Hematopoietic multipotent progenitor cell treated with erythropoietin and hydrocortisone succinate and interleukin-3 and kit ligand, for 4 days (in vitro differentiated cells): ENCODE results near the gene NOS2.
A peak's percentile ranks its signal among the peaks of the same experiment; 100 is the strongest.

Experiments
- DNase-seq: peaks from one replicate; pipeline ENCODE4 v3.0.0-alpha.2; 2015

Gene NOS2

DNA sequence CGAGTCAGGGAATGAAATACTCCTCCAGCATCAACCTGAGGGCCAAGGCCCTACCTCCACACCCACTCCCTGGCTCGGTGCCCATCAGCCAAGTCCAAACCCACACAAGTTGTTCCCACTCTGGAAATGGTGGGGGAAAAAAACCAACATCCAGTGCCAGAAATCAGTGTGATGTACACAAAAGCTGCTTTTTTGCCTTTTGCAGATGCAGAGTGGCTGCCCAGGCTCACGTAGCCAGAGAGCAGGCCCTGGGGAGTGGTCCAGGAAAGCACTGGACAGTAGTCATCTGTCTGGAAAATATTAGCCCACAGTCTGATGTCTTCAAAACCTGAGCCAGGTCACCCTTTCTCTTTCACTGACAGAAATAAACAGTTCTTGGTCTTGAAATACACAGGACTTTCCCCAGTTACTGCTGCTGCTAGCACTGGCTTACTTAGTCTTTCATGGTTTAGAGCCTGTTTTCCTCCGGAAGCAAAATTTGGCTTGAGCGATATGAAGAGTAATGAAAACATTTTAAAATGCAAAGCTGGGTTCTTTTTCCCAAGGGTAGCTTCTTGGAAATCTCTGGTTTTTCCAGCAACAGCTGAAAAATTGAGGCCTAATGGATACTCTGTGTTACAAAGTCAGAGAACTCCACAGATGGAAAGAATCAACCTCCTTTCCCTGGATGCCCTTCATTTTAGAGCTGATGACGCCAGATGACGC is 18.2 kb upstream of the NOS2 start:
- DNase-seq: no peak

DNA sequence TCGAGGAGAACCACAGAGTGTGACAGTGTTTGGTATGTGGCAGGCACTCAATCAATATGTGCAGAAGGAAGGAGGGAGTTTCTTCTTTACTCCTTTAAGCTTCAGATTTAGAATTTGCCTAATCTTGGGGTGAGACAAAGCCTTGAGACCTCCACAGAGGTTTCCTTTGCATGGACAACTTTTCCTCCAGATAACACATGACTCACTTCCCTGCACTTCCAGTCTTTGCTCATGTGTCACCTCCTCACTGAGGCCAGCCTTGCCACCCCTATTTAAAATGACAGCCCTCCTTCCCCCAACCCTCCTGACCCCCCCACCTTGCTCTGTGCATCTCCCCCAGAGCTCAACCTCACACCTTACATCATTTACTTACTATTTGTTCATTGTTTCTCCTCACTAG is 17.4 kb upstream of the NOS2 start:
- DNase-seq: peak; percentile 21

DNA sequence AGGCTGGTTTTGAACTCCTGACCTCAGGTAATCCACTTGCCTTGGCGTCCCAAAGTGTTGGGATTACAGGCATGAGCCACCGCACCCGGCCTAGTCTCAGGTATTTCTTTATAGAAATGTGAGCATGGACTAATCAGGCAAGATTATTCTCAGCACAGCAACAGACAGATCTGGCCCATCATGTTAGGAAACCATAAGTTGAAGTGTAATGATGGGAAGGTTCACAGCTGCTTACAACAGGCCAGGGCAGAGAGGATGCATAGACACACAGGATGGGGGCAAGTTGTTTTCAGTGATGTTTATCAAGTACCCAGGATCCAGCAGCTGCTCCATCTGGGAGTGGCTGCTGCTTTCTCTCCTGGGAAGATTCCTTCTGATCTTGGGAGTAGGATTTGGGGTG is 16.6 kb upstream of the NOS2 start:
- DNase-seq: no peak

DNA sequence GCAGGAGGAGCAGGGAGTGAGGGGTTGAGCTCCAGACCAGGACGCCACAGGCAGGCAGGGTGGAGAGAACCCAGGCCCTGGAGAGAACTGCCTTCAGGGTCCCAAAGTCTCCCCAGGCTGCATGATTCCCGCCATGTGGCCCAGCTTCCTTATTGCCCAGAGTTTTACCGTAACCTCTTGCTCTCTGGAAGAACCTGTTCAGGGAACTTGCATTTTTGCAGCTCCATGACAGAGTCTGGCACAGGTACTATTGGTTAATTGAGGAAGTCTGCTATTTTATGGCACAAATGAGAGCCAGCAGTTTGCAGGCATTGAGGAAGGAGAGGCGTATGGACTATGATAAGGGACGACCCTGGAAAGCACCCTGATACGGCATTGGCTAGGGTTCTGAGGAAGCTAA is 11.6 kb upstream of the NOS2 start:
- no peak for DNase-seq

DNA sequence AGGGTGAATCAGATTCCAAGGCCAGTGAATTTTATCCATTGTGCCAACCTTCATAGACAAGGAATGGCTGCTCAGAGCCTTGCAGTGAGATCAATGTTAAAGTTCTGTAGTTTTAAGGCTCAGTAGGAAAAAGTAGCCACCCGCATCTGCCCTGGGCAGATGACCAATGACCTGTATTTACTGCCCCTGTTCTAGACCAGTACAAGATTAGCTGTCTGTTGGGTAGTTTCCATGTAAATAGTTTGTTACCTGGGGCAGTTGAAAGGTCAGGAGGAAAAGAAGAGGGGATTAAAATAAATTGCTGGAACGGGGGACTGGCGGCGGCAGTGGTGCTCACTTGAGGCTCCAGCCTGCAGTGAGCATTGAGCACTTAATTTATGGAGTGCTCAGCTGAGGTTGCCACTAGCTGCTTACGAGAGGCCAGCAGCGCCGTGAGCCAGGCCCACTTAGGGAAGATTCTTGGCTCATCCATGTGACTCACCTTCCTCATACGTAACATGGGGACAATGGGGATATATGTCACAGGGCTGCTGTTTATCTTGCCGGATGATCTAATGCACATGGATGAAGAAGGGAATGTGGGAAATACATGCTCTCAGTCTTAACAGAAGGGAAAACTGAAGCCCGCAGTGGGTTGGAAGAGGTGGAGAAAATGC is 10.7 kb upstream of the NOS2 start:
- DNase-seq: no peak

DNA sequence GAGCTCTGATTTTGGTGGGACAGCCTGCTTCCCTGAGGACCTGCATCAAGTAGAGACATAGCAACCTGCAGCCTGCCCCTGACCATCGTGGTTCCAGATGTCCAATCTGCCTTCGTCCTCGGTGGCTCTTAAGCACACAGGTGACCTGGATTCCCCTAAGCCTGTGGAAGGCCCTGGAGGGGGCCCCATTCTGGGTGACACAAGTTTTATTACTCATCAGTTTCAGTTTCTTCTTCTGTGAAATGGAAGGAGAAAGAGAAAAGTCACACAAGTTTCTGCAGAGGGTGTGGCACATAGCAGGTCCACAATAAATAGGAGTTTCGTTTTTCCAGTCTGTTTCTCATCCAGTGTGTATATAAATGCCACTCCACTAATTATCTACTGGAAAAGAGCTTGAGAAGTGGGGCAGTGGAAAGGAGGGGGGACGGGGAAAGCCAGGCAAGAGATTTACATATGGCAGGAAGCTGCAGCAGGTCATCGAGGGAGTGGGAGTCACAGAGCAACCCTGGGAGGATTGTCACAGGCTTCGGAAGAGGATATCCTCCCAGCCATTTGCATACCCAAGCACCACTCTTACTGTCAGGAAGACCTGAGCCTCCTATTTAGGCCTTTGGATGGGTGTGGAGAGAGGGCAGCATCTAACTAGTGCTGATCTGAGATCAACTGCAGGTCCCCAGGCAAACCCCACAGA is 10.0 kb upstream of the NOS2 start:
- no peak for DNase-seq

DNA sequence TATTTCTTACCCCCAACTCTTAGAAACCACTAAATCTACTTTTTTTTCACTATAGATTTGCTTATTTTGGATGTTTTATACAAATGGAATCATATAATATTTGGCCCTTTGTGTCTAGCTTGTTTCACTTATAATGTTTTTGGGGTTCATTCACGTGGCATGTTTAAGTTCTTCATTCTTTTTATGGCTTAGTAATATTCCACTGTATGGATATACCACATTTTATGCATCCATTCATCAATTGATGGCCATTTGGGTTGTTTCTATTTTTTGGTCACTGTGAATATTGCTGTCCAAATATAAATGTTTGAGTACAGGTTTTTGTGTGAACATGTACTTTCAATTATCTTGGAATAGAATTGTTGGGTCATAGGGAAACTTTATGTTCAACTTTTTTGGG is 9.2 kb upstream of the NOS2 start:
- DNase-seq: no peak

DNA sequence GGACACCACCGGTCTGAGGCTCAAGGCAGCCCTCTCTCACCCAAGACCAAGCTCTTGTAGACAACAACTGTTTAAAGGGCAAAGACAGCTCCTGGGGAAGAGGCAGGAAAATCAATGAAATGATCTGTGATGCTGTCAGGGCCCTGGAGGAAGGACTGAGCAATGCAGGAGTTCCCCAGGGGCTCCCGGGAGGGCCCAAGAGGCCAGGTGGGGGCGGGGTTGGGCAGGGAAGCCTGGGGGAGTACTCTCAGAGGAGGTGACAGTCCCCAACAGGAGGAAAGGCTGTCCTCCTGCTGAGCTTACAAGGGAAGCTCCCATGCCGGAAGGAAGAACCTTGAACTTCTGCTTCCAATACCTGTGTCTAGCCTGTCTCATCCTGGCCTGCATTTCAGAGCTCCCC is 8.3 kb upstream of the NOS2 start:
- DNase-seq: no peak

DNA sequence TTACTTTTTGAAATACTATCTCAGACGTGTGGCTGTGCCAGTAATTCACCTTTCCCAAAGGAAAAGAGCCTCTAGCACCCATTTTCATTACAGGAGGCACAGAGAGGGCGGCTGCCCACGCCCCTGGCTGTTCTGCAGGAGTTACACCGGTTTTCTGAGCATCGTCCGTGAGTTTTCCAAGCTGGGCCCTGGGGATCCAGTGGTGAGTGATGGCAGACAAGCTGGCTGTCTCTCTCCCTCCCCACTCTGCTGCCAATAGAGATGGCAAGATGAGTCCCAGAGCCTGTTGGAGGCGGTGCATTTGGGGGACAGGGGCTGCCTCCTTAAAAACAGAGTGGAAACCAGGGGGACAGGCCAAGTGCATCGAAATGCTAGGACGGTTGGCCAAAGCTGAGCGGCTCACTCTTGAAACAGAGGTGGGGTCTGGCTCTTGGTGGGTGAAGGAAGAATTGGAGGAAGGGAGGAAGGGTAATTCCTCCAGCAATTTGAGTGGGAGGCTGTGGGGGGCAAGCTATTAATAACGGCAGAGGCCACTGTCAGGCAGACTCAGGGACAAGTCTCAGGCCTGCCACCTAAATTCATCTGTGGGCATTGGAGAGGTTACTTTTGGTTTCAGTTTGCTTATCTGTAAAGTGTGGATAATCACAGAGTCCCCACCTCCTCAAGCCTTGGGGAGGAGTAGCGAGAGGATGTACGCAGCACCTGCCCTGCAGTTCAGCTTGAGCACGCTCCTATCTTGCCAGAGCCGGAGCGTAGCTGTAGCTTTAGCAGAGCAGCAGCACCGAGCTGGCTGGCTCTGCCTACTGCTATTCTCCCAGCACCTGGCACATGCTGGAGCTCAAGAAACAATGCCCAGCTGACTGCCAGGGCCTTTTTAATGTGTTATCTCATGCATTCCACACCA is 7.5 kb upstream of the NOS2 start:
- peak; percentile 73 for DNase-seq

DNA sequence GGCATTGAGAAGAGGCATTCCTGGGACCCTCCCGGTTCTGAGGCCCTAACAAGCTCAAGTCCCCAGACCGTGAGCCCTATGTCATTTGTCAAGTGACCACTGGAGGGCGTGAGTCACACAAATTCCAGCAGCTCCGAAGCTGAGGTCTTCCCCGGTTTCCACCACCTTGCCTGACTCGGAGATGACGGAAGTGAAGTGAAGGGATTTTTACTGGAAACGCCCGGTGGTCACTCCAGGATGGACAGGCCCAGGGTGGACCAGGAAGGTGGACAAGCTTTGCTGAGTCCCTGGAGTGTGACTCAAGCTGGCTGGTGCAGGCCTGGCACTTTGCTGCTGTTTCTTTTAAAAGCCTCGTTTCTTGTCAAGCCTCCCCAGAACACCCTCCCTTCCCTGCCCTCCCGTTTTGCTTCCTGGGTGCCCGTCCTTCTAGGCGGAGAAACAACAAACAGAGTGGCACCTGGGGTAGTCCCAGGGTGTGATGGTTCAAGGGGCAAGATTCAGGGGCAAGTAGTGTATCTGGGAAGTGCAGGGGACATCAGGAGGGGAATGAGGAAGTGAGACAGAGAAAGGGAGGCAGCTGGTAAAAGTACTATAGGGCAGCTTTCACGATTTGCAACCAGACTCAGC is 5.3 kb upstream of the NOS2 start:
- DNase-seq: peak; percentile 91

DNA sequence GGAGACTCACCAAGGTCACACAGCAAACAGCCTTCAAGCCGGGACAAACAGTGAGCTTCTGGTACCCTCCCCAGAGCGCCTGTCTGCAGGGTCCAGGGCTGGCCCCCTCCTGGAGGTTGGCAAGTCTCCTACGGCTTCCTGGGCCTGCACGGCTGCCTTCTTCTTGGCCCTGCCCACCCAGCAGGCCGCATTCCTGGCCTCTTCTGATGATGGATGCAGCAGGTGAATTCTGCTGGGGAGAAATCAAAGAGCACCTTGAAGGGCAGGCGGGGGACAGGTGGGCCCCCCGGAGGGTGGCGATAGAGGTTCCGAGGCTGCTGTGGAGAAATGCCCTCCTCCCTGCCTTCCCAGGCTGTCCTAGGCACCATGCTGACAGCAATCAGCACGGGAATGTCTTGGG is 3.8 kb upstream of the NOS2 start:
- no peak for DNase-seq

DNA sequence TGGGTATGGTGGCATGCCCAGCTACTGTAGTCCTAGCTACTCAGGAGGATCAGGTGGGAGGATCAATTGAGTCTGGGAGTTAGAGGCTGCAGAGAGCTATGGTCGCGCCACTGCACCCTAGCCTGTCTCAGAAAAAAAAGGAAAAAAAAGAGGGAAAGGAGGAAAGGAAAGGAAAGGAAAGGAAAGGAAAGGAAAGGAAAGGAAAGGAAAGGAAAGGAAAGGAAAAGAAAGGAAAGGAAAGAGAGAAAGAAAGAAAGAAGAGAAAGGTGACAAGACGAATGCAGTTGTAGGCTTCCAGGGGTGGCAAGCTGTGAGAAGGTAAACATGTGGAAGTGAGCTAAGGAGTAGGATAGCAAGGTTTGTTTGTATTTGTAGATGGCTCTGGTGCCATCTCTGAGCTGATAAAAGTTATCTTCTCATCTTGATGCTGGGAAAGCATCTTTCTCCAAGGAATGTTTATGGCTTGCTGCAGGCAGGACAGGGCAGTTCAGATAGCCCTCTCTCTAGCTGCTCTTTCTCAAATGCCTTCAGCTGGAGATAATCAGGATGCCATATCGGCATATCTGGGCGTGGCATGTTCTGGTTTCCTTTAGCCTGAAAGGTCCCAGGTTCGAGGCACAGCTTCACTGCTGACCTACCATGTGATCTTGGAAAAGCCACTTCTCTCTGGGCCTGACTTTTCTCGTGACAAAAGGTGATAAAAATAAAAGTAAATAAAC is 2.8 kb upstream of the NOS2 start:
- DNase-seq: no peak

DNA sequence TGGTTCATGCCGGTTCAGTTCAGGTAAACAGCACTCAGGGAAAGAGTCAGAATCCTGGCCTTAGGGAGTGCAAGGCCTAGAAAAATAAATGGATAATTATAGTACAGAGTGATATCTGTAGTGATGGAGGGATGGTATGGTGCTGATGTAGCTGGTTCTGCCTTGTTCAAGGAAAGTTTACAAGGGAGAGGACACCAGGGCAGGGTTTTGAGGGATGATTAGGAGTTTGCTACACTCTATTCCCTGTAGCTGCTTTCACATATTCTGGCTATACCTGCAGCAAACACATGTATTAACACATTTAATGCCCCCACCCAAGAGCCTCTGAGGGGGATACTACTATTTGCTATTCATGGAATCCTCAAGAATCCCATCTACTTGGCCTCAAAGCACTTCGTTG is 1.7 kb upstream of the NOS2 start:
- DNase-seq: no peak

DNA sequence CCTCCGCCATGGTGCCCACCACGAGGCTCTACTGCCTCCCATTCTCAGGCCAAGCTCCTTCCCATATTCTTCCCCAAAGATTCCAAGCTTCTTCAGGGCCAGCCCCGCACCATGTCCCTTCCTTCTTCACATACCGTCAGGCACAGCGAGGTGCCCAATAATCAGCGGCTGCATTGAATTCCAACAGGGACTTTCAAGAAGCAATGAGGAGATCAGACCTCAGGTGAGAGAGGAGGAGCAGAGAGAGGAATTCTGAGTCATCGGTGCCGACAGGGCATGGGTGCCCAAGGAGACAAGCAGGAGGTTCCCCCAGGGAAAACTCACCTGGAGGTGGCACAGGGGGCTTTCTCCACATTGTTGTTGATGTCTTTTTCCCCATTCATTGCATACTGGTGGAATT is 2.0 kb downstream of the NOS2 start:
- DNase-seq: no peak

DNA sequence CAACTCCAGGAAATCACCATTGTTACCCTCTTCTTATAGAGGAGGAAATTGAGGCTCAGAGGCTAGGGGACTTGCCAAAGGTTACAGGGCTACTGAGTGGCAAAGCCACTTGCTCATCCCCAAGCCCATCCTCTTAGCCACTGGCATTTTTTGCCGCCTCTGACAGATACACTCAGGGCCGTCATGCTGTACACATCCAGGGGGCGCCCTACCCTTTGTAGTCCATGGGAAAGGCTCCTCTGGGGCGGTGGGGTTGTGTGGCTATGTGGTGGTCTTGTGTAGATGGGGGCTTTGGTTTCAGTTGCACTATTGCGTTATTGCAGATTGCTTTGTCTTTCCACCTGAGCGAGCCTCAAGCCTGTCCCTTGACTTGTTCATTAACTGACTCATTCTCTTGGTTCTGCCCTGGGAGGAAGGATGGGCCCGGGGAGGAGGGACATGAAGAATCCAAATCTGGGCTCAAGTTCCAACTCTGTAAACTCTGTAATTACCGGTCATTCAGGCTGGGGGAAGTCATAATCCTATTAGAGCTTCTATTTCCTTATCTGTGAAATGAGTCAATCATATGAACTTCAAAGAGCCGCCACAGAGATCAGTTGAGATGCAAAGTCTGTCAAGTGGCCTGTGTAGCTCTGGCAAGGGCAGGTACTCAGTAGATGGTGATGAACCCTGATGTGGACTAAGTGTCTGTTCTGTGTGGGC is 2.8 kb downstream of the NOS2 start:
- no peak for DNase-seq

DNA sequence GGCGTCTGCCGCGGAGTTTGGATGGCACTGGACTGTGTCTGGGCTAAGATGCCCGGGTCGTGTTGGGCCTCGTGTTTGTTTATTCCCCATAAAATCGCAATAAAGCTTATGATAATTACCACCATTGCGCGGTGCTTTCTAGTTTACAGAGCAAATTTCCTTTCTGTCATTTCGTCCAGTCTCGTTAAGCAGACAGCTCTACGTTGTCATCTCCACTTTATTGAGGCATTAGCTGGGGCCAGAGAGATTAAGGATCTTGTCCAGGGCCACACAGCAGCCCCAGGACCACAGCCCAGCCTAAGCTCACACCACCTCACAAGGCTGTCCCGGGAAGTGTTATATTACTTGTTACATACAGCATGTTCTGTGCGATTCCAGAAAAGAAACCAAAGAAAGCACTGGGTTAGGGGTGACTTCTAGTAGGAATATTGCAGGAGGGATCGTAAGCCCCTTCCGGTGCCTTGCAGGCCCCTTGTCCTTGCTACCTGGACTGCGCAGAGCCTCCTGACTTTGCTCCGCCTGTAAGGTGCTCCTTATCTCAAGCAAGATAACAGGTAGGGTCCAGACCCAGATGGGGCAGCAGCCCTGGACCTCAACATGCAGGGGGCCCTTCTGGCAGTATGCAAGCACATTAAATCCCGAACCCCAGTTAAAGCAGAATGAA is 6.3 kb downstream of the NOS2 start:
- DNase-seq: no peak

DNA sequence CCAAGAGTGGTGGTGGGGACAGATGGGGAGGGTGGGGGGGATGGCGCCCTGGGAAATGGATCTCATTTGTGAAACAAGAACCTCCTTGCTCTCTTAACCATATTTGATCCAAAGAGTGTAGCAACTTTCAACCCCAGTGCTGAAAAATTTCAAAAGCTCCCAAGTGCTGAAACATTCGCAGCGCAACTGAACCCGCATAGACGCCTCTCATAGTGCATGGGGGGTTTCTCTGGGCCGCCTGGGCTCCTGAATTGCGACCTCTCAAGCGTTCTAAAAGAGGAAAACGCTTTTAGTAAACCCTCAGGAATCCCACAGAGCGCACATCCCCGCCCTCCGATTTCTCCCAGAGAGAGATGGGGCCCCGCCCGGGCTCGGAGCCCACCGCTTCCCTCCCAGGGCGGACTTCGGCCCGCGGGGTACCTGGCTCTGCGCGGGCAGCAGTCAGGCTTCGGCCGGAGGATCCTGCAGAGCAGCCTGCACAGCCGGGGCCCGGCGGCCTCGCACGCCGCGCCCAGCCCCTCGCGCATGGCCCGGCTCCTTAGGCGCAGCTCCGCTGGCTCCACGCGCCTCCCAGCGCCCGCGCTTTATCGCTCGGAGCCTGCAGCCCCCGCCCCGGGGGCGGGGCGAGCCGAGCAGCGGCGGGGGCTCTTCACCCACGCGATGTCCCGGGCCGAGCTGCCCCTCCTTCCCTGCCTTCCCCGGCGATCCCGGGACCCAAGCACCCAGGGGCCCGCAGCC is 7.0 kb downstream of the NOS2 start:
- DNase-seq: peak; percentile 54

DNA sequence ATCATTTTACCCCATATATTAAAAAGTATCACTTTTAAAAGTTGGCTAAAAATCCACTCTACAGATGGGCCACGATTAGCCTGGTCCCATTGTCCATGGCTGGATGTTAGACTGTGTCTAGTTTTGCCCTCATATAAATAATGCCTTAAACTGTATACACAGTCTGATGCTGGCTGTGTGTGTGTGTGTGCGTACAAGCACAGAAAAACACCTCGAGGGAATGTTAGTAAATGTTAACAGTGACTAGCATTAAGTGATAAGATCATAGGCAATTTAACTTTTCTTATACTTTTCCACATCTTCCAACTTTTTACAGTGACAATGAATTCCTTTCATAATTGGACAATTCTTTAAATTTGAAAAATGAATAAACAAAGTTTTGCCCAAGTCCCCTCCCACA is 8.2 kb downstream of the NOS2 start:
- no peak for DNase-seq

DNA sequence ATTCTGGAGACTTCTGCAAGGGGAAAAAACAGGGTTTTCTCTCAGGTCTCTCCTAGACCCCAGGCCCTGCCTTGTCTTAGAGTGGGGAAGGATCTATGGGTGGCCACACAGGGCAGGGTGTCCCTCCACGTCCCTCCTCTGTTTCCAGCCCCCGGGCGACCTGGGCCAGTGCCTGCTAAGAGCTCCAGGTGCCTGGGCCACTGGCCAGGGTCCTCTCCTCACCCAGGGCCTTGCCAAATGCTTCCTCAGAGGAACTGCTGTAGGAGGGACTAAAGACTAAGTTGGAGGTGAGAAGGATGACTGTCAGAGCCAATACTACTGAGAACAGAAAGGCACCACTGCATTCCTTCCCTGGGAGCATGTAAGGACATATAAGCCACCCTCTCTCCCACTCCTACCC is 11.4 kb downstream of the NOS2 start:
- DNase-seq: no peak
